Rectal smooth muscle tissue (tissue), 1 donor: ENCODE data around the gene FAM131A.
A peak's percentile ranks its signal among the peaks of the same experiment; 100 is the strongest.

Experiments
- H3K27ac ChIP-seq: one replicate; pipeline ENCODE4 v1.7.0; 2013; ENCODE audit warnings: low read depth, low read length, inconsistent platforms
- H3K27me3 ChIP-seq: one replicate; pipeline ENCODE4 v1.7.0; 2013; ENCODE audit warnings: low read length; ENCODE audit not compliant: control insufficient read depth, insufficient read depth
- H3K36me3 ChIP-seq: one replicate; pipeline ENCODE4 v1.7.0; 2013; ENCODE audit warnings: low read length; ENCODE audit not compliant: control insufficient read depth, insufficient read depth
- H3K4me1 ChIP-seq: one replicate; pipeline ENCODE4 v1.7.0; 2013; ENCODE audit warnings: low read length; ENCODE audit not compliant: control insufficient read depth, insufficient read depth
- H3K4me3 ChIP-seq: one replicate; pipeline ENCODE4 v1.7.0; 2013; ENCODE audit warnings: low read length
- H3K9ac ChIP-seq: one replicate; pipeline ENCODE4 v1.7.0; 2013; ENCODE audit warnings: low read length

FAM131A gene

DNA sequence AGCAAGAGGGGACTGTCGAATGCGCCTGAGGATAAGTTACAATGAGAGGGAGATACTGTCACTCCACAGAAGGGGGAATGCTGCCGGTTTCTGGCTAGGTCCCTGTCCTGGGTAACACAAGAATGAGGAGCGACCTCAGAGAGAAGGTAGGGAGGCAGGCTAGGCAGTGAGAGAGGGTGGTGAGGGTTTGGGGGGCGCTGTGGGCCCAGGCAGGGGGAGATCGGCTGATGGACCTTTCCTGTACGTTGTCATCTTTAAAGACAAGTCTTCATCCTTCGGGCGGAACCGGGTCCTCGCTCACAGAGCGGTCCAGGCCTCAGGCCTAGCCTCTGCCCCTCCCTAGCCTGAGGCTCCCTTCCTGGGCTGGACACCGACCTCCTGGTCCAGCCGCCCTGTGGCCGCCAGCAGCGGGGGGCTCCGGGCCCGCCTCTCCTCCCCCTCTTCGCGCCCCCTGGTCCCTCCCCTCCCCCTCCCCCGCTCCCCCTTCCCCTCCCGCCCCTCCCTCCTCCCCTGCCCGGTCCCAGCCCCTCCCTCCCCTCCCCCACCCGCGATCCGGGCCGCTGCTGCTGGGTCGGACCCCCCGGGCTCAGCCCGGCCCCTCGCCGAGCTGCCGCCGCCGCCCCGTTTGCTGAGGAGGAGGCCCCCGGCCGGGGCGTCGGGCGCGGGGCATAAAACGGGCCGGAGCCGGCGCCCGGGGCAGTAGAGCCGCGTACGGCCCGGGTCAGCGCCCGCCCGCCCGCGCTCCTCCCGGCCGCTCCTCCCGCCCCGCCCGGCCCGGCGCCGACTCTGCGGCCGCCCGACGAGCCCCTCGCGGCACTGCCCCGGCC is 42.2 kb downstream of the FAM131A start, which contains the start of gene CHRD:
Gene CHRD (plus strand): TSS at position 697 of the 827 bp plus-strand sequence. CDS start 265 bp downstream, outside the sequence.
- peak within 1 kb of the TSS; percentile 53 for H3K9ac ChIP-seq

GRCh38 chr3:184380185-184380626 is 42.8 kb downstream of the FAM131A start:
- no peak overlapping the region for H3K27ac ChIP-seq
- H3K4me3 ChIP-seq: peak overlapping the region; percentile 40
- H3K4me1 ChIP-seq: peaks cover 7% of the 10 kb centered on the region
- H3K27me3 ChIP-seq: peaks cover 27% of the 10 kb centered on the region
- no peaks in the 10 kb centered on the region for H3K36me3 ChIP-seq
- H3K9ac ChIP-seq: no peak overlapping the region

More for the DNA sequence above, 42.2 kb downstream of the FAM131A start, which contains the start of gene CHRD:
- Histone ChIP-seq H3K36me3 (no peaks in the 10 kb centered on the region), H3K27me3 (peaks cover 27% of the 10 kb centered on the region), H3K4me3 (peak within 1 kb of the TSS; percentile 40), H3K27ac (peak within 1 kb of the TSS; percentile 63), H3K4me1 (peaks cover 7% of the 10 kb centered on the region)

DNA sequence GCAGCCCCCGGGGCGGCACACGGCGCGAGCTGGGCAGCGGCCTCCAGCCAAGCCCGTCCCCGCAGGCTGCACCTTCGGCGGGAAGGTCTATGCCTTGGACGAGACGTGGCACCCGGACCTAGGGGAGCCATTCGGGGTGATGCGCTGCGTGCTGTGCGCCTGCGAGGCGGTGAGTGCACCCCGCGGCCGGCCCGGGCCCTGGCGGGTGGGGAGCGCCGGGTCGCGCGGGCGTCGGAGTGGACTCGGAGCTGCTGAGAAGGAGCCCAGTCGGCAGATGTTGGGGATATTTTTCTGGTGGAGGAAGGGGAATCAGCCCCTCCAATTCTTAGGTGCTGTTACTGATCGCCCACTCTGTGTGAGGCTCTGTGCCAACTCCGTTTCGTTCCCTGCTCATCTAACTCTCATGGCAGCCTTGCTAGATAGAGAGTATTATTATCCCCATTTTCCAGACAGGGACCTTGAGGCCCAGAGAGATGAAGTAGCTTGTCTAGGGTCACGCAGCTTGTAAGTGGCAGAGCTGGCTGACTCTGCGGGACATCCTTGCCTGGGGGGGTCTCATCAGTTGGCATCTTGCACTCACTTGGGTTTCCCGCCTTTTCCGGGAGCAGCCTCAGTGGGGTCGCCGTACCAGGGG is 43.3 kb downstream of the FAM131A start:
- Histone ChIP-seq H3K27me3 (peaks cover 27% of the 10 kb centered on the region), H3K9ac (no peak overlapping the region), H3K4me1 (peaks cover 7% of the 10 kb centered on the region), H3K36me3 (no peaks in the 10 kb centered on the region), H3K27ac (no peak overlapping the region), H3K4me3 (peak overlapping the region; percentile 40)

- Histone ChIP-seq H3K27me3 (peaks cover 27% of the 10 kb centered on the region), H3K9ac (no peak overlapping the region), H3K4me3 (peak overlapping the region; percentile 40)
Measured at GRCh38 chr3:184381261-184382224, 44.1 kb downstream of the FAM131A start.

DNA sequence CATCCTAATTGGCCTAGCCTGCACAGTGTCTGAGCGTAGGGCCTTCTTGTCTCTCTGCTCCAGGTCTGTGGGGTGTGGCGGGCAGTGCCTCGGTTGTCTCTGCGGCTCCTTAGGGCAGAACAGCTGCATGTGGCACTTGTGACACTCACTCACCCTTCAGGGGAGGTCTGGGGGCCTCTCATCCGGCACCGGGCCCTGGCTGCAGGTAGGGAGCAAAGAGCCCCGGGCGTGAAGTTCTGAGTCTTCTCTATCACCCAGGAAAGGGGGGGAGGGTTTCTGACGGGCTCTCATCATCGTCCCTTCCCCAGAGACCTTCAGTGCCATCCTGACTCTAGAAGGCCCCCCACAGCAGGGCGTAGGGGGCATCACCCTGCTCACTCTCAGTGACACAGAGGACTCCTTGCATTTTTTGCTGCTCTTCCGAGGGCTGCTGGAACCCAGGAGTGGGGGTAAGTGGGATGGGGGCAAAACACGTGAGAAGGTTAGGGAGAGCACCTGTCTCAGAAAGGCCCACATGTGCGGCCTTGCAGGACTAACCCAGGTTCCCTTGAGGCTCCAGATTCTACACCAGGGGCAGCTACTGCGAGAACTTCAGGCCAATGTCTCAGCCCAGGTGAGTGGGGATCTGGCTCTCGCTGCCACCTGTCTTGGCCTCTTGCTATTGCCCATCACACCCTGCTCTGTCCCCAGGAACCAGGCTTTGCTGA is 45.1 kb downstream of the FAM131A start:
- H3K4me3 ChIP-seq: no peak overlapping the region
- peaks cover 7% of the 10 kb centered on the region for H3K4me1 ChIP-seq
- no peaks in the 10 kb centered on the region for H3K36me3 ChIP-seq
- H3K27me3 ChIP-seq: peaks cover 25% of the 10 kb centered on the region
- H3K27ac ChIP-seq: no peak overlapping the region
- no peak overlapping the region for H3K9ac ChIP-seq

More at GRCh38 chr3:184381261-184382224, 44.1 kb downstream of the FAM131A start:
- H3K36me3 ChIP-seq: no peaks in the 10 kb centered on the region
- peaks cover 7% of the 10 kb centered on the region for H3K4me1 ChIP-seq
- H3K27ac ChIP-seq: no peak overlapping the region

DNA sequence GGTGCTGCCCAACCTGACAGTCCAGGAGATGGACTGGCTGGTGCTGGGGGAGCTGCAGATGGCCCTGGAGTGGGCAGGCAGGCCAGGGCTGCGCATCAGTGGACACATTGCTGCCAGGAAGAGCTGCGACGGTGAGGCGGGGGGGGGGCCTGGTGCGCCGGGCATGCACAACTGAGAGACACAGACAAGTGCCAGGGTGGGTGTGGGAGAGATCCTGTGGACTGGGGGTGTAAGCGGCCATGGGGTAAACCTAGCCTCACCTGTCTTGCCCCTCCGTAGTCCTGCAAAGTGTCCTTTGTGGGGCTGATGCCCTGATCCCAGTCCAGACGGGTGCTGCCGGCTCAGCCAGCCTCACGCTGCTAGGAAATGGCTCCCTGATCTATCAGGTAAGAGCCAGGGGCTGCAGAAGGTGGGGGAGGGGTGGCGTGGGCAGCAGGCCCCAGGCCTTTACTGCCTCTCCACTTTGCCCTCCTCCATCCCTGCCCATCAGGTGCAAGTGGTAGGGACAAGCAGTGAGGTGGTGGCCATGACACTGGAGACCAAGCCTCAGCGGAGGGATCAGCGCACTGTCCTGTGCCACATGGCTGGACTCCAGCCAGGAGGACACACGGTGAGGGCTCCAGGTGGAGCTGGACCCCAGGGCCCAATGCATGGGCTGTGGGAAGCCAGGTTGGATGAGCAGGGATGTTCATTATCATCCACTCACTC is 45.8 kb downstream of the FAM131A start:
- H3K27me3 ChIP-seq: peaks cover 21% of the 10 kb centered on the region
- no peaks in the 10 kb centered on the region for H3K36me3 ChIP-seq
- no peak overlapping the region for H3K27ac ChIP-seq
- H3K9ac ChIP-seq: no peak overlapping the region
- no peak overlapping the region for H3K4me3 ChIP-seq
- H3K4me1 ChIP-seq: peaks cover 5% of the 10 kb centered on the region

GRCh38 chr3:184384342-184384741 is 46.9 kb downstream of the FAM131A start:
- Histone ChIP-seq H3K4me3 (no peak overlapping the region), H3K27me3 (peaks cover 11% of the 10 kb centered on the region), H3K4me1 (no peaks in the 10 kb centered on the region), H3K36me3 (no peaks in the 10 kb centered on the region), H3K27ac (no peak overlapping the region), H3K9ac (no peak overlapping the region)

DNA sequence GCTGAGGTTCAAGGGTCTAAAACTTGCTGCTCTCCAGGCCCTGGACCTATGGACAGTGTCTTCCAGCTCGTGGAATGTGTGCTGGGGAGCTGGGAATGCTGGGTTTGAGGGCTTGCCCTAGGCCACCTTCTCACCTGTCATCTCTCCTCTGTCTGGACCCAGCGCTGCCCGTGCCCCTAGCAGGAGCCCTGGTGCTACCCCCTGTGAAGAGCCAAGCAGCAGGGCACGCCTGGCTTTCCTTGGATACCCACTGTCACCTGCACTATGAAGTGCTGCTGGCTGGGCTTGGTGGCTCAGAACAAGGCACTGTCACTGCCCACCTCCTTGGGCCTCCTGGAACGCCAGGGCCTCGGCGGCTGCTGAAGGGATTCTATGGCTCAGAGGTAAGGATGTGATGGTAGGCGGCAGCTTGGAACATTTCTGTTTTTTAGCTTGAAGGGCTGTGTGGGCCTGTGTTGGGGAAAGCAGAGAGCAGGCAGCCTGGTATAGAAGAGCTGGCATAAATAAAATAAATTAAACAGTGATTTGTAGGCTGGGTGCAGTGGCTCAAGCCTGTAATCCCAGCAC is 47.5 kb downstream of the FAM131A start:
- H3K9ac ChIP-seq: no peak overlapping the region
- no peaks in the 10 kb centered on the region for H3K36me3 ChIP-seq
- H3K27me3 ChIP-seq: peaks cover 9% of the 10 kb centered on the region
- no peak overlapping the region for H3K4me3 ChIP-seq
- no peaks in the 10 kb centered on the region for H3K4me1 ChIP-seq
- H3K27ac ChIP-seq: no peak overlapping the region

- Histone ChIP-seq H3K27ac (no peak overlapping the region), H3K27me3 (peaks cover 4% of the 10 kb centered on the region), H3K4me3 (no peak overlapping the region), H3K36me3 (no peaks in the 10 kb centered on the region), H3K4me1 (no peaks in the 10 kb centered on the region), H3K9ac (no peak overlapping the region)
Measured at GRCh38 chr3:184386047-184386806, 48.8 kb downstream of the FAM131A start.

GRCh38 chr3:184387174-184387714 is 49.8 kb downstream of the FAM131A start:
- no peaks in the 10 kb centered on the region for H3K4me1 ChIP-seq

More at GRCh38 chr3:184387174-184387714, 49.8 kb downstream of the FAM131A start:
- H3K9ac ChIP-seq: no peak overlapping the region
- H3K27me3 ChIP-seq: no peaks in the 10 kb centered on the region
- no peaks in the 10 kb centered on the region for H3K36me3 ChIP-seq
- no peak overlapping the region for H3K27ac ChIP-seq
- no peak overlapping the region for H3K4me3 ChIP-seq
